HG02970 (cell line): ENCODE data around the gene GGCT.
"Not testable (repeated sequence)": the region's sequence is repeated elsewhere in the genome, so short reads cannot be mapped to it uniquely, and the experiment has no call there.

Source experiments
- ATAC-seq: cut with Tn5 transposase; IDR thresholded peaks from one replicate; pipeline ENCODE4 v1.9.1; 2021; ENCODE audit warnings: mild to moderate bottlenecking, moderate library complexity, moderate number of reproducible peaks; ENCODE audit not compliant: unreplicated experiment, low FRiP score

Gene GGCT

DNA sequence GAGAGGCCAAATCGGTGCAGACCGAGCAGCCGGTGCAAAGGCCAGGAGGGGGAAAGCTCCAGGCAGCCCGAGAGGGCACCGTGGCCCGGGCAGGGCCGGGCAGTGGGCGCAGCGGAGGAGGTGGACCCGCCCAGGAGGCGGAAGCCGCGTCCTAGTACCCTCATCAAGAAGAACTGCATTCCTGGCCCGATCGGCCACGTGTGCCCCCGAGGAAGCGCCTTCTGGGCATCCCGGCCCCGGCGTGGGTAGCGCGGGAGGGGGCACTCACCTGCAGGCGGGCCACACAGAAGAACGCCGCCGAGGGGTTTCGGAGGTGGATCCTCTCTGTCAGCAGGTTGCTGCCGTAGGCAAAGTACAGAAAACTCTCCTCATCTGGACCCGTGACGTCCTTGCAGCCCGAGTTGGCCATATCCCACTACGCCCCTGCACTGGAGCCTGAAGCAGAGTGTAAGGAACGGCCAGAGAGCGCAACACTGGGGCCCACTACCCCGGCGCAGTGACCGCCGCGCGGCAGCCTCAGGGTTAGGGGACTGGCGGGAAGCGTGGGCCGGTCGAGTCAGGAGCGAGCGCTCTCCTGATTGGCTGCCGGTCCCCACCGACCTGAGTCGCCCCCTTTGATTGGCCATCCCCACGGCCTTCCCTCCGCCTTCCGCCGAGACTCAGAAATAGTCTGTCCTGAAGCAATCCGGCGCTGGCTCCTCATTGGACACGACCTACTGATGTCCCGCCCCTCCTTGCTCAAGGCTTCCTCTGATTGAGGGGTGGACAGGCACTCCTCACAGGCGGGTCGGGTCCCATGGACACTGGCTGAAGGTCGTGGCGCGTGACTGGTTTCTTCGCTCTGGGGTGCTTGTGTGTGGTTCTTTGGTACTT lies at the start of gene GGCT:
GGCT (minus strand) TSS at position 529 of the 873 bp plus-strand sequence; CDS start at position 409, 120 bp downstream.
- peak; percentile 98 for ATAC-seq

DNA sequence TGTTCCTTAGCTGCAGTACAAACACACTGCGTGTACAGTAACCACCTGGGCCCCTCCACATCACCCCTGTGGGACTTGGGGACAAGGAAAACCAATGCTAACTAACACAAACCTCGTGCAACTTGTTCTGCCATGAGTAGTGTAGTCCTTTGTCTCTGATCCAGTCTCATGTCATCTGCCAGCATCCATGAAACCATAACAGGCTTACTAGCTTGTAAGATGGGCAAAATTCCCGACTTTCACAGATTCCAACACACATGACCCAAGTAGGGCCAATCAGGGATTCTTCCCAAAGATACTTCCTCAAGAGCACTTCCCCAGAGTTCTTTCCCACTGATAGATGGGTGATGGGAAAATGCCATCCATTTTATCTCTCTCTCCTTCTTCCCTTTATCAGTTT lies 48.9 kb upstream of the GGCT start:
- ATAC-seq, result no peak

DNA sequence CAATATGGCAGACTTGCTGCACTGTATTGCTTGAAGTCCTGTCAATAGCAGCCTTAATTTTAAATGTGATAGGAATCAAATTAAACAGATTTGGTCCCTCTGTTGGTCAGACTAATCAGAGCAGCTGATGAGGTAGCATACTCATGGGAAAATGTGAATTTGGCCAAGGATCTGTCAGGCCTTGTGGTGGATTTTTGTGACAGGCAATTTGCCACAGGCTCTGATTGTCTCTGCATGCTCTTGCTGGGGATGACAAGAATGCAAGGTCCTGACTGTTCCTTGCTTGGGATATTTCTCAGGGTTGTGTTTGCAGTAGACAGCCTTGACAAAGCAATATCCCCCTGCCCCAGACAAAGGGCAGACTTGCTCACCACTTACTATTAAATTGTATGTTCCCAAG lies 48.5 kb upstream of the GGCT start:
- ATAC-seq, result no peak

GRCh38 chr7:30552330-30552729 lies 47.7 kb upstream of the GGCT start:
- ATAC-seq, result no peak

- no peak for ATAC-seq
These were observed 45.4 kb upstream of the GGCT start for GRCh38 chr7:30549931-30550493.

GRCh38 chr7:30548845-30549244 lies 44.2 kb upstream of the GGCT start:
- ATAC-seq, result no peak

DNA sequence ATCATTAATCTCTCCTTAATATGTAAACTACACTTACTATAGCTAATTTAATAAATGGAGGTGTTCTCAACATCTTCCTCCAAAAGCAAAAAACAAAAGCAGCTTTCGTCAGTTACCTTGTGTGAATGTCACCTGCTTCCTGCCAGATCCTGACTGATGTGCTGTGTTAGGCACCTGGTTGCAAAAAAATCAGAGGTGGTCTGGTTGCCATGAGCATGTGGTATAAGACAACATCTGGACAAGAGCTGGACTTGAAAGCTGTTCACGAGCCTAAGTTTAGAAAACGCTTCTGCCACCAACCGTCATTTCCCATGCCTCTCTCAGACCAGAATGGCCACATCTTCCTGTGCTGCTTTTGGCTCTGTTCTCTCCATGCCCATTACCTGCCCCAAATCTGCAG lies 42.0 kb upstream of the GGCT start:
- no peak for ATAC-seq

DNA sequence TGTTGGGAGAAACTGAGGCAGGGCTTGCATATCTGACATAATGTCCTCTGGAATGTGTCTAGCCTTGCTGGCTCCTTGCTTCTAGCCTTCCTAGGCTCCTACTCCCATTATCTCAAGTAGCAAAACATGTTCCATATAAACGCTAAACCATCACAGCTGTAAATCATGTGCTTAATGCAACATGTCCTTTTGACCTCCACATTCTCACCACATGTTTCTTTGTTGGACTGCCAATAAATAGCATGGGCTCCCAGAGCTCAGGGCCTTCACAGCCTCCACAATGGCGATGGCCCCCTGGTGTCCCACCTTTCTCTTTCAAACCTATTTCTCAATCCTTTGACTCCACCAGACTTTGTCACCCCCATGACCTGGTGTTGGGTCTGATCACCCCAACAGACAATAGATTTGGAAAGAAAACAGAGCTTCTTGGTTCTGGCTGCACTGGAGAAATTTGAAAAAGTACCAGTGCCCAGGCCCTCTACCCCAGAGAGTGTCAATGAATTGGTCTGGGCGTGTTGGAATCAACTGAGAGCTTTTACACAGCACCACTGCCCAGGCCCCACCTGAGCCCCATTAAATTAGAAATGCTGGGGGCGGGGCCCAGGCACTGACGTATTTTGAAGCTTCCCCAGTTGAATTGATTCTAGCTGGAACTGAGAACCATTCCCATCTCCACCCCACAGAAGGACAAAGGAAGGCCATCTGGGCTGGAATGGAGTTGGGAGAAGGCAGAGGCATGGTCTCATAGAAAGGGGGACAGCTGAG lies 41.3 kb upstream of the GGCT start:
- ATAC-seq, result no peak

- no peak for ATAC-seq
These were observed 39.3 kb upstream of the GGCT start for GRCh38 chr7:30543813-30544525.

- not testable (repeated sequence) for ATAC-seq
These were observed 38.5 kb upstream of the GGCT start for GRCh38 chr7:30543115-30543514.

GRCh38 chr7:30533886-30534285 lies 29.3 kb upstream of the GGCT start:
- ATAC-seq, result no peak

GRCh38 chr7:30531286-30531685 lies 26.7 kb upstream of the GGCT start:
- ATAC-seq, result no peak

DNA sequence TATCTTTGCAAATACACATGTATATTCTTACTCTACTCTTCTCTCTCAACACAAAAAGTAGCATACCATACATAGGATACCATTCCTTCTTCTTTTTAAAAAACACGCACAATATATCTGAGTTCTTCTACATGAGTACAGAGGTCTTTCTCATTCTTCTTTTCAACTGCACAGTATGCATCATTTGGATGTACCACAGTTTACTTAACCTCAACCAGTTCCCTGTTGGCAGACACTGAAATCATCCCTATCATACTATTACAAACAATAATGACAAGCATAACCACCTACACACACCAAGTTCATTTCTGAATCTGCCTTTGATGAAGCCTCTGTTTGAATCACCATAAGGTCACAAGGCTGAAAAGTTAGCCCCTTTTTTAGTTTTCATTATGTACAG lies 25.7 kb upstream of the GGCT start:
- no peak for ATAC-seq

DNA sequence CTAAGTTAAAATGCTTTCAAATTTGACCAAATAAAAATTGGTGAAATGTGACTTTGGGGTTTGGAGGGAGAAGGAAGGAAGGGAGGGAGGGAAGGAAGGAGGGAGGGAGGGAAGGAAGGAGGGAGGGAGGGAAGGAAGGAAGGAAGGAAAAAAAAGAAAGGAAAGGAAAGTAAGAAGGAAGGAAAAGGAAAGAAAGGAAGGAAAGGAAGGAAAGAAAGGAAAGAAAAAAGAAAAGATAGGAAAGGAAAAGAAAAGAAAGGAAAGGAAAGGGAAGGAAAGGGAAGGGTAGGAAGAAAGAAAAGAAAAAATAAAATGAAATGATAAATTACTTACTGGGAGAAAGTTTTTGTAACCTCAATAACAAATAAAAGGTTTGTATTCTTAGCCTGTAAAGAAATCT lies 24.1 kb upstream of the GGCT start:
- no peak for ATAC-seq

- ATAC-seq, result not testable (repeated sequence)
These were observed 22.7 kb upstream of the GGCT start for GRCh38 chr7:30527297-30527696.

- no peak for ATAC-seq
These were observed 21.5 kb upstream of the GGCT start for GRCh38 chr7:30526163-30526562.

GRCh38 chr7:30525429-30525828 lies 20.8 kb upstream of the GGCT start:
- ATAC-seq, result no peak

GRCh38 chr7:30524545-30524944 lies 19.9 kb upstream of the GGCT start:
- no peak for ATAC-seq

GRCh38 chr7:30523466-30523865 lies 18.8 kb upstream of the GGCT start:
- ATAC-seq, result no peak

- no peak for ATAC-seq
These were observed 17.5 kb upstream of the GGCT start for GRCh38 chr7:30522159-30522558.

GRCh38 chr7:30521532-30521931 lies 16.9 kb upstream of the GGCT start:
- ATAC-seq, result no peak
